ENCODE results near the gene LRRC47. TPM values are rescaled to one million over a fixed set of nuclear protein-coding genes. Genes with fewer than 3 reads are reported as not detected.

LRRC47 gene
- total and polyA plus RNA-seq, 2 of the 13 experiments (the other 11 are each of a cell fraction or from before 2014, with no cell fraction given) = 18.3 to 52.5 TPM

DNA sequence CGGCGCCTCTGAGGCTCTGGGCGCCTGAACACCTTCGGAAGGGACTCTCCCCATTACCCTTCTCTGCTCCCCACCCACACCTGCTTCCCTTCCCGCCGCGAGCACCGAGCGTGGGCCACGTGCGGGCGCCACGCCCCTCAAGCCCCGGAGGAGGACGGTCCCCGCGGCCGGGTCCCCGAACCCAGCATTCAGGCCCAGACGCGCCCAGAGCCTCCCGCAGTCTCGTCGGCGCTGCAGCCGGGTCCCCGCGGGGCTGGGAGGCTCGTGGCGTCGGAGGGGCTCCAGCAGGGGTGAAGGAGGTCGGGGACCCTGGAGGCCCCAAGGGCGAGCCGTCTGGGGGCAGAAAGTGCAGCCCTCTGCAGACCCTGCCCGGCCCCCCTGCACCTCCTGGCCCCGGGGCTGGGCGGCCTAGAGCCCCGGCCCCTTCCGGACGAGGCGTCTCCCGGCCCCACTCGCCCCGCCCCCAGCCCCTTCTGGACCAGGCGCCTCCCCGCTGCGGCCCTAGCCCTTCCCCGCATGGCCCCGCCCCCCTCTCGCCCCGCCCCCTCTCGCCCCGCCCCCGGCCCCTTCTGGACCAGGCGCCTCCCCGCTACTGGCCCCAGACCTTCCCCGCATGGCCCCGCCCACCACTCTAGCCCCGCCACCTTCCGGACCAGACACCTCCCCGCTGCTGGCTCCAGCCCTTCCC lies 24.1 kb downstream of the LRRC47 start (continued):
- TF ChIP-seq, protein P1, sequence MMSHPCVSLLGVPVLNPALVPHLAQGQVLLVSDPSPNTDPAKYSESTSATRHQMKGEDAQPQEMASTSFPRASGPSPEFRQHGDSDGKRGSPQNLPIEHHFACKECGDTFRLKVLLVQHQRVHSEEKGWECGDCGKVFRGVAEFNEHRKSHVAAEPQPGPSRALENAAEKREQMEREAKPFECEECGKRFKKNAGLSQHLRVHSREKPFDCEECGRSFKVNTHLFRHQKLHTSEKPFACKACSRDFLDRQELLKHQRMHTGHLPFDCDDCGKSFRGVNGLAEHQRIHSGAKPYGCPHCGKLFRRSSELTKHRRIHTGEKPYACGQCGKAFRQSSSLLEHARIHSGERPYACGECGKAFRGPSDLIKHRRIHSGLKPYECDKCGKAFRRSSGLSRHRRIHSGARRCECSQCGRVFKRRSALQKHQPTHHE (CRISPR knock-in tag; IDR thresholded peaks at IDR 0.05; ENCODE audit: borderline replicate concordance) = no peak
- TF ChIP-seq EEA1 (CRISPR knock-in tag; IDR thresholded peaks at IDR 0.05; ENCODE audit: borderline replicate concordance) (no peak), STAT5B (CRISPR knock-in tag; IDR thresholded peaks at IDR 0.05) (no peak), NAIF1 (CRISPR knock-in tag; IDR thresholded peaks at IDR 0.05; ENCODE audit: borderline replicate concordance) (no peak), KLF16 (CRISPR knock-in tag; IDR thresholded peaks at IDR 0.05) (no peak; a peak in 1 of 4 replicates), ZNF598 (CRISPR knock-in tag; IDR thresholded peaks at IDR 0.05; ENCODE audit: borderline replicate concordance) (no peak; the same call in 1 of the 2 replicates), RAD21 (CRISPR knock-in tag; IDR thresholded peaks at IDR 0.05) (no peak), TEAD2 (CRISPR knock-in tag; IDR thresholded peaks at IDR 0.05) (no peak), ZNF230 (CRISPR knock-in tag; IDR thresholded peaks at IDR 0.05) (no peak), ZKSCAN1 (IDR thresholded peaks at IDR 0.05; ENCODE audit: low read length) (no peak), MXI1 (IDR thresholded peaks at IDR 0.05; ENCODE audit: borderline replicate concordance, low read depth, low read length) (peak; percentile 73; the same call in 1 of the 3 replicates), ARNTL (CRISPR knock-in tag; IDR thresholded peaks at IDR 0.05) (peak; percentile 54), ERF (CRISPR knock-in tag; IDR thresholded peaks at IDR 0.05) (0 out of 2 replicates have a peak, but pooled peaks have one; percentile 18)
- TF ChIP-seq, protein P2, sequence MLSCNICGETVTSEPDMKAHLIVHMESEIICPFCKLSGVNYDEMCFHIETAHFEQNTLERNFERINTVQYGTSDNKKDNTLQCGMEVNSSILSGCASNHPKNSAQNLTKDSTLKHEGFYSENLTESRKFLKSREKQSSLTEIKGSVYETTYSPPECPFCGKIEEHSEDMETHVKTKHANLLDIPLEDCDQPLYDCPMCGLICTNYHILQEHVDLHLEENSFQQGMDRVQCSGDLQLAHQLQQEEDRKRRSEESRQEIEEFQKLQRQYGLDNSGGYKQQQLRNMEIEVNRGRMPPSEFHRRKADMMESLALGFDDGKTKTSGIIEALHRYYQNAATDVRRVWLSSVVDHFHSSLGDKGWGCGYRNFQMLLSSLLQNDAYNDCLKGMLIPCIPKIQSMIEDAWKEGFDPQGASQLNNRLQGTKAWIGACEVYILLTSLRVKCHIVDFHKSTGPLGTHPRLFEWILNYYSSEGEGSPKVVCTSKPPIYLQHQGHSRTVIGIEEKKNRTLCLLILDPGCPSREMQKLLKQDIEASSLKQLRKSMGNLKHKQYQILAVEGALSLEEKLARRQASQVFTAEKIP (CRISPR knock-in tag; IDR thresholded peaks at IDR 0.05; ENCODE audit: borderline replicate concordance) = no peak
- TF ChIP-seq, protein P3, sequence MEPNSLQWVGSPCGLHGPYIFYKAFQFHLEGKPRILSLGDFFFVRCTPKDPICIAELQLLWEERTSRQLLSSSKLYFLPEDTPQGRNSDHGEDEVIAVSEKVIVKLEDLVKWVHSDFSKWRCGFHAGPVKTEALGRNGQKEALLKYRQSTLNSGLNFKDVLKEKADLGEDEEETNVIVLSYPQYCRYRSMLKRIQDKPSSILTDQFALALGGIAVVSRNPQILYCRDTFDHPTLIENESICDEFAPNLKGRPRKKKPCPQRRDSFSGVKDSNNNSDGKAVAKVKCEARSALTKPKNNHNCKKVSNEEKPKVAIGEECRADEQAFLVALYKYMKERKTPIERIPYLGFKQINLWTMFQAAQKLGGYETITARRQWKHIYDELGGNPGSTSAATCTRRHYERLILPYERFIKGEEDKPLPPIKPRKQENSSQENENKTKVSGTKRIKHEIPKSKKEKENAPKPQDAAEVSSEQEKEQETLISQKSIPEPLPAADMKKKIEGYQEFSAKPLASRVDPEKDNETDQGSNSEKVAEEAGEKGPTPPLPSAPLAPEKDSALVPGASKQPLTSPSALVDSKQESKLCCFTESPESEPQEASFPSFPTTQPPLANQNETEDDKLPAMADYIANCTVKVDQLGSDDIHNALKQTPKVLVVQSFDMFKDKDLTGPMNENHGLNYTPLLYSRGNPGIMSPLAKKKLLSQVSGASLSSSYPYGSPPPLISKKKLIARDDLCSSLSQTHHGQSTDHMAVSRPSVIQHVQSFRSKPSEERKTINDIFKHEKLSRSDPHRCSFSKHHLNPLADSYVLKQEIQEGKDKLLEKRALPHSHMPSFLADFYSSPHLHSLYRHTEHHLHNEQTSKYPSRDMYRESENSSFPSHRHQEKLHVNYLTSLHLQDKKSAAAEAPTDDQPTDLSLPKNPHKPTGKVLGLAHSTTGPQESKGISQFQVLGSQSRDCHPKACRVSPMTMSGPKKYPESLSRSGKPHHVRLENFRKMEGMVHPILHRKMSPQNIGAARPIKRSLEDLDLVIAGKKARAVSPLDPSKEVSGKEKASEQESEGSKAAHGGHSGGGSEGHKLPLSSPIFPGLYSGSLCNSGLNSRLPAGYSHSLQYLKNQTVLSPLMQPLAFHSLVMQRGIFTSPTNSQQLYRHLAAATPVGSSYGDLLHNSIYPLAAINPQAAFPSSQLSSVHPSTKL (CRISPR knock-in tag; IDR thresholded peaks at IDR 0.05) = peak; percentile 29; the same call in 1 of the 2 replicates
- TF ChIP-seq, protein P4, sequence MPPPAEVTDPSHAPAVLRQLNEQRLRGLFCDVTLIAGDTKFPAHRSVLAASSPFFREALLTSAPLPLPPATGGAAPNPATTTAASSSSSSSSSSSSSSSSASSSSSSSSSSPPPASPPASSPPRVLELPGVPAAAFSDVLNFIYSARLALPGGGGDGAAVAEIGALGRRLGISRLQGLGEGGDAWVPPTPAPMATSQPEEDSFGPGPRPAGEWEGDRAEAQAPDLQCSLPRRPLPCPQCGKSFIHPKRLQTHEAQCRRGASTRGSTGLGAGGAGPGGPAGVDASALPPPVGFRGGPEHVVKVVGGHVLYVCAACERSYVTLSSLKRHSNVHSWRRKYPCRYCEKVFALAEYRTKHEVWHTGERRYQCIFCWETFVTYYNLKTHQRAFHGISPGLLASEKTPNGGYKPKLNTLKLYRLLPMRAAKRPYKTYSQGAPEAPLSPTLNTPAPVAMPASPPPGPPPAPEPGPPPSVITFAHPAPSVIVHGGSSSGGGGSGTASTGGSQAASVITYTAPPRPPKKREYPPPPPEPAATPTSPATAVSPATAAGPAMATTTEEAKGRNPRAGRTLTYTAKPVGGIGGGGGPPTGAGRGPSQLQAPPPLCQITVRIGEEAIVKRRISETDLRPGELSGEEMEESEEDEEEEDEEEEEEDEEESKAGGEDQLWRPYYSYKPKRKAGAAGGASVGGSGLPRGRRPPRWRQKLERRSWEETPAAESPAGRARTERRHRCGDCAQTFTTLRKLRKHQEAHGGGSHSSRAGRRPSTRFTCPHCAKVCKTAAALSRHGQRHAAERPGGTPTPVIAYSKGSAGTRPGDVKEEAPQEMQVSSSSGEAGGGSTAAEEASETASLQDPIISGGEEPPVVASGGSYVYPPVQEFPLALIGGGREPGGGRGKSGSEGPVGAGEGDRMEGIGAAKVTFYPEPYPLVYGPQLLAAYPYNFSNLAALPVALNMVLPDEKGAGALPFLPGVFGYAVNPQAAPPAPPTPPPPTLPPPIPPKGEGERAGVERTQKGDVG (CRISPR knock-in tag; IDR thresholded peaks at IDR 0.05; ENCODE audit: borderline replicate concordance) = no peak
- TF ChIP-seq, protein P5, sequence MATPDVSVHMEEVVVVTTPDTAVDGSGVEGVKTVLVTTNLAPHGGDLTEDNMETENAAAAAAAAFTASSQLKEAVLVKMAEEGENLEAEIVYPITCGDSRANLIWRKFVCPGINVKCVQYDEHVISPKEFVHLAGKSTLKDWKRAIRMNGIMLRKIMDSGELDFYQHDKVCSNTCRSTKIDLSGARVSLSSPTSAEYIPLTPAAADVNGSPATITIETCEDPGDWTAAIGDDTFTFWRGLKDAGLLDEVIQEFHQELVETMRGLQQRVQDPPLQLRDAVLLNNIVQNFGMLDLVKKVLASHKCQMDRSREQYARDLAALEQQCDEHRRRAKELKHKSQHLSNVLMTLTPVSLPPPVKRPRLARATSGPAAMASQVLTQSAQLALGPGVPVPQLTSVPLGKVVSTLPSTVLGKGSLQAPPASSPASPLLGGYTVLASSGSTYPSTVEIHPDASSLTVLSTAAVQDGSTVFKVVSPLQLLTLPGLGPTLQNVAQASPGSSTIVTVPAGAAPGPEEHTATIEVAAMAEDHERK (CRISPR knock-in tag; IDR thresholded peaks at IDR 0.05; ENCODE audit: low read depth) = no peak
